Keratinocyte (primary cell): Measurements from ENCODE around the gene MARCHF7.

Experiments
- CTCF ChIP-seq, 3 experiments: IDR thresholded peaks in 1 of 3; conservative IDR thresholded peaks in 1 of 3; optimal IDR thresholded peaks in 1 of 3; 2 replicates in 2 of 3; 3 replicates in 1 of 3; pipeline versions ENCODE3 to v1.5.1; 2011; ENCODE audit warnings: low read length in 3 of 3, mild to moderate bottlenecking in 3 of 3, moderate library complexity in 2 of 3, control low read depth in 1 of 3, inconsistent platforms in 1 of 3; ENCODE audit not compliant: insufficient read depth in 2 of 3; ENCODE audit errors: extremely low read depth in 1 of 3
- EZH2 ChIP-seq: IDR thresholded peaks from one replicate; pipeline ENCODE4 v1.6.1; 2012; ENCODE audit warnings: inconsistent platforms, mild to moderate bottlenecking, low read length, moderate library complexity

GRCh38 chr2:159708066-159708760, 4.1 kb upstream of the MARCHF7 start:
- TF ChIP-seq EZH2 (no peak), CTCF (optimal IDR thresholded peaks at IDR 0.05 in 1 of 3, IDR thresholded peaks at IDR 0.05 in 1 of 3, conservative IDR thresholded peaks at IDR 0.05 in 1 of 3; ENCODE audit: extremely low read depth in 1 of 3, insufficient read depth in 2 of 3, low read length in 3 of 3) (no peak)
